Activated CD4-positive, alpha-beta T cell treated with anti-CD3 and anti-CD28 coated beads, Interleukin-2, amount 50 U/mL, for 16 hours (primary cell): ENCODE measurements around the gene CSRNP3.
"Not testable (repeated sequence)": the region's sequence is repeated elsewhere in the genome, so short reads cannot be mapped to it uniquely, and the experiment has no call there.

ENCODE experiments used
- DNase-seq: peaks from one replicate; pipeline ENCODE4 v3.0.0-alpha.2; 2020

CSRNP3 gene

GRCh38 chr2:165640247-165640929, 170.9 kb downstream of the CSRNP3 start:
- no peak for DNase-seq

- DNase-seq = no peak
Measured at GRCh38 chr2:165645930-165646831, 176.7 kb downstream of the CSRNP3 start.

DNA sequence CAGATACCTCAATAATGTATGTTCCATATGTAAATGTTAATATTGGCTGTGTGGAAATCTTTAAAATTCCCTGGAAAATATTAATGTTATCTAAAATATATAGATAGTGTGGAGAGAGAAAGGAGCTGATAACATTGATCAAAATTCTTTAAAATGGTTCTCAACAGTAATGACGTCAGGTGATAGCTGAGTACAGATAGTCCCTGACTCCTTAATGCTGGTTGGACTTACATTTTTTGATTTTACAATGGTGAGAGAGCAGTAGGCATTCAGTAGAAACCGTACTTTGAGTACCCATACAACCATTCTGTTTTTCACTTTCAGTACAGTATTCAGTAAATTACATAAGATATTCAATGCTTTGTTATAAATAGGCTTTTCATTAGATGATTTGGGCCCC, 177.9 kb downstream of the CSRNP3 start:
- DNase-seq = no peak

DNA sequence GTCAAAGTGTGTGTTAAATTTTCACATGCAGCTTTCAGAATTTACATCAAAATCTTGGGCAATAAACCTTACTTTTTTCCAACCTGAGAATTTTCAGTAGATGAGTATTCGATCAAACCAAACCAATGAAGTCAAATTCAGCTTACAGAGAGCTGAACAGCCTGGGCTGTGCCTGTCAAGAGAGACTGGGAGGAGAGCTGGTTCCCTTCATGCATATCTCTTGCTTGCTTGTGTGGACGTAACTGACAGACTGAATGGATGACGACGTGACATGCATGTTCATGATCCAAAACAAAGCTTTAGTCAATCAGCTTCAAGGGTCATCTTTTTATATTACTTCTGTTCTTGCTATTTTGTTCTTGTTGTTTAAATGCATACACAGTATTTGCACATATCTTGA, 179.3 kb downstream of the CSRNP3 start:
- DNase-seq = no peak

GRCh38 chr2:165651233-165651632, 181.7 kb downstream of the CSRNP3 start:
- no peak for DNase-seq

- DNase-seq = no peak
Measured at GRCh38 chr2:165655661-165656060, 186.2 kb downstream of the CSRNP3 start.

- no peak for DNase-seq
Measured at GRCh38 chr2:165660361-165660760, 190.9 kb downstream of the CSRNP3 start.

GRCh38 chr2:165662720-165663119, 193.2 kb downstream of the CSRNP3 start:
- no peak for DNase-seq

DNA sequence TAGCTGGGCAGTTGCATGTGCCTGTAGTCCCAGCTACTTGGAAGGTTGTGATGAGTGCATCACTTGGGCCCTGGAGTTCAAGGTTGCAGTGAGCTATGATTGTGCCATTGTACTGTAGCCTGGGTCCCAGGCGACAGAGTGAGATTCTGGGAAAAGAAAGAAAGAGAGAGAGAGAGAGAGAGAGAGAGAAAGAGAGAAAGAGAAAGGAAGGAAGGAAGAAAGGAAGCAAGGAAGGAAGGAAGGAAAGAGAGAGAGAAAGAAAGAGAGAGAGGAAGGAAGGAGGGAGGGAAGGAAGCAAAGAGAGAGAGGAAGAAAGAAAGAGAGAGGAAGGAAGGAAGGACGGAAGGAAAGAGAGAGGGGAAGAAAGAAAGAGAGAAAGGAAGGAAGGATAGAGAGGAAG, 196.1 kb downstream of the CSRNP3 start:
- DNase-seq = no peak

DNA sequence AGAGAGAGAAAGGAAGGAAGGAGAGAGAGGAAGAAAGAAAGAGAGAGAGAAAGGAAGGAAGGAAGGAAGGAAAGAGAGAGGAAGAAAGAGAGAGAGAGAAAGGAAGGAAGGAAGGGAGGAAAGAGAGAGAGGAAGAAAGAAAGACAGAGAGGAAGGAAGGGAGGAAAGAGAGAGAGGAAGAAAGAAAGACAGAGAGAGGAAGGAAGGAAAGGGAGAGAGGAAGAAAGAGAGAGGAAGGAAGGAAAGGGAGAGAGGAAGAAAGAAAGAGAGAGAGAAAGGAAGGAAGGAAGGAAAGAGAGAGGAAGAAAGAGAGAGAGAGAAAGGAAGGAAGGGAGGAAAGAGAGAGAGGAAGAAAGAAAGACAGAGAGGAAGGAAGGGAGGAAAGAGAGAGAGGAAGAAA, 196.6 kb downstream of the CSRNP3 start:
- not testable (repeated sequence) for DNase-seq

DNA sequence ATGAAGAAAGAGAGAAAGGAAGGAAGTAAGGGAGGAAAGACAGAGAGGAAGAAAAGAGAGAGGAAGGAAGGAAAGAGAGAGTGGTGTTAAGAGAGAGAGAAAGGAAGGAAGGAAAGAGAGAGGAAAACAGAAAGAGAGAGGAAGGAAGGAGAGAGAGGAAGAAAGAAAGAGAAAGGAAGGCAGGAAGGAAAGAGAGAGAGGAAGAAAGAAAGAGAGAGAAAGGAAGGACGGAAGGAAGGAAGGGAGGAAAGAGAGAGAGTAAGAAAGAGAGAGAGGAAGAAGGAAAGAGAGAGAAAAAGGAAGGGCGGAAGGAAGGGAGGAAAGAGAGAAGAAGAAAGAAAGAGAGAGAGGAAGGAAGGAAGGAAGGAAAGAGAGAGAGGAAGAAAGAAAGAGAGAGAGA, 197.1 kb downstream of the CSRNP3 start:
- no peak for DNase-seq

DNA sequence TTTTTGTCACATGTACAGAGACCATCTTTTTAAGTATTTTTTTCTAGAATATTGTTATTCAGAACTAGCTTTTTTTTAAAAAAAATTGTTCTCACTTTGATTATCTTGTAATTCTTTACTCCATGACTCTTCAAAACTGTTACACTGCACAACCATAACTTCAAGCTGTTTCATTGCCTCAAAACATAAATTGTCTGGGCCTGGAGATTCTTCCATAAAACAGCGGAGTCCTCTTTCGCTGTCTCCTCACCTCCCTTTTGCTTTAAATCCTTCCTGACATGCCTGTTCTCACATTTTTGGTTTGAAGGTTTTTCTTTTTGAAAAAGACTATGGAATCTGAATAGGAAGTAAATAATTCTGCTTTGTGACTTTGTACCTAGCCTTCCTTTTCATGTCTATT, 197.9 kb downstream of the CSRNP3 start:
- no peak for DNase-seq

DNA sequence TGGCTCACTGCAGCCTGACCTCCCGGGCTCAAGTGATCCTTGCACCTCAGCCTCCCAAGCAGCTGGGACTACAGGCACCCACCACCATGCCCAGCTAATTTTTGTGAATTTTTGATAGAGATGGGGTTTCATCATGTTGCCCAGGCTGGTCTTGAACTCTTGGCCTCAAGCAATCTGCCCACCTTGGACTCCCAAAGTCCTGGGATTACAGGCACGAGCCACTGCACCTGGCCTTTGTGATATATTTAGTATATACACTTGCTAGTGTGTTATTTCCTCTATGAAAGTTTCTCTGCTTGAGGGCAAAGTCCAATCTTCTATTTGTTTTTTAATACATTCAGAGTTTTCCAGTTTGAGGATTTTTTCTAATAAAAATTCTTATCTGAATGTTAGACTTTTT, 205.3 kb downstream of the CSRNP3 start:
- no peak for DNase-seq

- DNase-seq = no peak
Measured at GRCh38 chr2:165675551-165675968, 206.1 kb downstream of the CSRNP3 start.

GRCh38 chr2:165678882-165679281, 209.4 kb downstream of the CSRNP3 start:
- DNase-seq = no peak

DNA sequence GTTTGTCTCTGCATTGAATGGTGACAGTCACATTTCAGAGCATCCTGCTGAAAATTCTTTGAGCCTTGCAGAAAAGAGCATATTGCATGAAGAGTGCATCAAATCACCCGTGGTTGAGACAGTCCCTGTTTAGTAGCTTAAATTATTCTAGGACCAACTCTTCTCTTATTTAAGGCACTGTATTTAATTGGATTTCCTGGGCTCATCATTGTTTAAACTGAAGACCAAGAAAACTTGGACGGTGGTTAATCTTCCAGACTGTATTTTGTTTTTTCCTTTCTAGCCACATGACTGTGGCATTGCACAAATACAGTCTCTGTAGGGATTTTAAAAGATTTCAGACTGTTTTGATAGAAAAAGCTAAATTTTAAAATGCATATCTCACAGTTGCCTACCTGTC, 210.1 kb downstream of the CSRNP3 start:
- DNase-seq = no peak

- no peak for DNase-seq
Measured at GRCh38 chr2:165681841-165682240, 212.3 kb downstream of the CSRNP3 start.

- no peak for DNase-seq
Measured at GRCh38 chr2:165682546-165682945, 213.0 kb downstream of the CSRNP3 start.

- DNase-seq = no peak
Measured at GRCh38 chr2:165686800-165687199, 217.3 kb downstream of the CSRNP3 start.

GRCh38 chr2:165687426-165688002, 218.0 kb downstream of the CSRNP3 start:
- no peak for DNase-seq

DNA sequence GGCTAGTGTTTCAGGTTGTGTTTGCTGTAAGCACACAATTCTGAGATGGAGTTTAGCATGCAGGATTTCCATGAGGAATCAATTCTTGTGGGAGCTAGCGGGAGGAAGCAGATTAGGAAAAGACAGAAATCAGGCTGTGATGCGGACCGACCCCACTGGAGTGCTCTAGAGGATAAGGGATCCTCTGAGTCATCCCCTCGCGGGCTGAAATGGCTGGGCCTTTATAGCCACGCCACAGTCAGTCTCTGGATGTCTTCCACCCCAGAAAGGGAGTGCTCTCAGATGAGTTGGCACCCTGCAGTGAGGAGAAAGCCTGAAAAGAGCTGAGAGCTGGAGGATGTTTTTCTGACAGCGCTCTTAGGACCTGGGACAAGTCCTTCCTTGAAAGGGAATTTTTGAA, 222.1 kb downstream of the CSRNP3 start:
- DNase-seq = no peak

DNA sequence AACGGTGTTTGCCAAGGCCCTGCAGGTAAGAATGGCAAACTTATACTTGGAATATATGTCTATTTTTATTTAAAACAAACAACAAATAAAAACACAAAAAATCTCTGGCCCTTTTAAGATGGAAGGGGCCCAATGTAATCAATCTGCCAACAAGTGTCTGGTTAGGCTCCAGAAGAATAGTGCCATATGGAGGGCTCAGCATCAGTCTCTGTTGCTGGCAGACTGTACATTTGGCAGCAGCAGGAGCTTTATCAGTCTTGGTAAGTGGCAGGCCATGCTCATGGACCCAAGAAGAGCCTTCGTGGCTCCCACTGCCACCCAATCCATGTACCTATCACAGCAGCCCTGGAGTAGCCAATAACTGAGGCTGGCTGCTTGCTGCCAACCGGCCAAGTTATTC, 223.4 kb downstream of the CSRNP3 start:
- DNase-seq = no peak

DNA sequence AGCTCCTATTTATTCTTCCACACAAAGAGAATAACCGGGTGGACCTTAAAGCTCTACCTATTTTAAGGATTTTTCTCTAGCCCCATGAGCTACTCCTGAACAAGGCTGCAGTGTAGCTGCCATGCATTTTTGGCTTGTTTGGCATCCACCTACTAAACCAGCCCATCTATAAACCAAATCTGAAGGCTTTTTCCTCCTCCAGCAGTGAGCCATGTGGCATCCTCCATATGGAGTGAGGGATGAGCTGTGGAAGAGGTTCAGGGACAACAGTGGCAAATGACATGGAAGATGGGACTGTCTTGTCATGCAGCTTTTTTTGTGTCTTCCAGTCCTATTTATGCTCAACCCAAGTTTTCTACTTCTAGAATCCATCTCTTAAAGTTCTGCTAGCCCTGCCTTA, 224.3 kb downstream of the CSRNP3 start:
- DNase-seq = no peak
